AG08395 (cell line): ENCODE results near the gene OR5H1.
"Not testable (repeated sequence)": the region's sequence is repeated elsewhere in the genome, so short reads cannot be mapped to it uniquely, and the experiment has no call there.

ENCODE experiments used
- DNase-seq: peaks from one replicate; pipeline ENCODE4 v3.0.0; 2012; ENCODE audit warnings: mixed read lengths, low spot score

OR5H1 gene

DNA sequence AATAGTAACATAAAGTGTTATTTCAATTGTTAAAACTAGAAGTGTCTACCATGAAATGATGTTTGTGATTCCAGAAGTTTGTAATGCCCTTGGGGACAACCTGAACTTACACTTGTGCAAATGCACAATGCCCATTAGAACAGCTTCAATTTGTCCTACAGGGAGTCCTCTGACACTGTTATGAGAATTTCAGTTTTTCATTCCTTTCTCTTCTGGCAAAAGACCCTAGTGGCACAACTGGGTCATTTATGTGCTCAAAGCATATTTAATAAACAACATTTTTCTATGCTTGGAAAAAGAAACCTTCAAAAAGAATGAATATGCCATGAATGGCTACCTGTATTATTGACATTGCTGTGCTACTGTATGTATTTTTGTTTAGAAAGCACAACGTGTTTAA lies at the start of gene OR5H1:
Gene OR5H1, plus strand, starts transcription at position 301 of the 400 bp plus-strand sequence. CDS start 1,977 bp downstream, outside the sequence.
- DNase-seq = no peak

DNA sequence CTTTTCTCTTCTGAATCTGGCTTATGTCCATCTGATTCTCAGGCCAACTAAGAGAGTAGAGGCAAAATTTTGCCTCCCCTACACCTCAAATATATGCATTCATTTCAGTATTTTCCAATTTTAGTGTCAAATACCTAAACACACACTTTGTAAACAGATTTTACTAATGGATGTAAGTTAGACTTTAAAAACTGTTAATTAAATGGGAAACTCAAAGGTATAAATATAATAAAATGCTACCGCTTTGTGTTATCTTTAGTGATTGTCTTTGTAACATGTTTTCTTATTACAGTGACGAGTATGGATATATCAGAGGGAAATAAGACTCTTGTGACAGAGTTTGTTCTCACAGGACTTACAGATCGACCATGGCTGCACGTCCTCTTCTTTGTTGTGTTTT lies 43.6 kb upstream of the OR5H1 start, which contains the start of gene OR5AC2:
Gene OR5AC2, plus strand, starts transcription at position 301 of the 400 bp plus-strand sequence. Its CDS starts 0 bp downstream, at position 301.
- no peak for DNase-seq

DNA sequence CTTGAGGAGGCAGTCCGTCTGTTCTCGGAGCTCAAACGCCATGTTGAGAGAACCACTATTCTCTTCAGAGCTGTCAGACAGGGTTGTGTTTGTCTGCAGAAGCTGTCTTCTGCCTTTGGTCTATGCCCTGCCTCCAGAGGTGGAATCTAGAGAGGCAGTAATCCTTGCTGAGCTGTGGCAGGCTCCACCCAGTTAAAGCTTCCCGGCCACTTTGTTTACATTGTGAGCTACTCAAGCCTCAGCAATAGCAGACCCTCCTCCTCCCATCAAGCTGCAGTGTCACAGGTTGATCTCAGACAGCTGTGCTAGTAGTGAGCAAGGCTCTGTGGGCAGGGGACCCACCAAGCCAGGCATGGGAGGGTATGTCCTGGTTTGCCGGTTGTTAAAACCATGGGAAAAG lies 34.6 kb upstream of the OR5H1 start:
- no peak for DNase-seq

DNA sequence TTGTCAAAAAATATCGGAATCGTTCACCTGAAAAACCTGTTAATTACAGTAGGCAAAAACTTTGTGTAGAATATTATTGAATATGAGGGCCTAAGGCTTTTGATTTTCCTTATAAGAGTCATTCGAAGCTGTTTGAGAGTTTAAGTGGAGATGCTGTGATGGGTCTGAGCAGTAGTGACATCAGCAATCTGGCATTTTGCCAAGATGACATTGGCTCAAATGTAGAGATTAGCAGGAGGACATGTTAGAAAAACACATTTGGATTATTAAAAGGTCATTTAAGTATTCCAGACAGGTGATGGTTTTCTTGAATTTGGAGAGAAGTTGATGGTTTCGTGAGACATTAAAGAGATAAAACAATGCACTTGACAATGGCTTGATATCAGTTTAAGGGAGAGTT lies 30.7 kb upstream of the OR5H1 start:
- DNase-seq = no peak

DNA sequence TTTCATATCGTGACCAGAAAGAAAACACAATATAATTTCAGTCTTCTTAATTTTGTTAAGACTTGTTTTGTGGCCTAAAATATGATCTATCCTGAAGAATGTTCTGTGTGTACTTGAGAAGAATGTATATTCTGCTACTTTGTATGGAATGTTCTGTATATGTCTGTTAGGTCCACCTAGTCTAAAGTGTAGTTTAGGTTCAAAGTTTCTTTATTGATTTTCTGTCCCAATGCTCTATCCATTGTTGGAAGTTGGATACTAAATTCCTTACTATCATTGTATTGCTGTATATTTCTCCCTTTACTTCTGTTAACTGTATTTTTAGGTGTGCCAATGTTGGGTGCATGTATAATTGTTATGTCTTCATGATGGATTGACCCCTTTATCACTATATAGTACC lies 22.4 kb upstream of the OR5H1 start:
- no peak for DNase-seq

DNA sequence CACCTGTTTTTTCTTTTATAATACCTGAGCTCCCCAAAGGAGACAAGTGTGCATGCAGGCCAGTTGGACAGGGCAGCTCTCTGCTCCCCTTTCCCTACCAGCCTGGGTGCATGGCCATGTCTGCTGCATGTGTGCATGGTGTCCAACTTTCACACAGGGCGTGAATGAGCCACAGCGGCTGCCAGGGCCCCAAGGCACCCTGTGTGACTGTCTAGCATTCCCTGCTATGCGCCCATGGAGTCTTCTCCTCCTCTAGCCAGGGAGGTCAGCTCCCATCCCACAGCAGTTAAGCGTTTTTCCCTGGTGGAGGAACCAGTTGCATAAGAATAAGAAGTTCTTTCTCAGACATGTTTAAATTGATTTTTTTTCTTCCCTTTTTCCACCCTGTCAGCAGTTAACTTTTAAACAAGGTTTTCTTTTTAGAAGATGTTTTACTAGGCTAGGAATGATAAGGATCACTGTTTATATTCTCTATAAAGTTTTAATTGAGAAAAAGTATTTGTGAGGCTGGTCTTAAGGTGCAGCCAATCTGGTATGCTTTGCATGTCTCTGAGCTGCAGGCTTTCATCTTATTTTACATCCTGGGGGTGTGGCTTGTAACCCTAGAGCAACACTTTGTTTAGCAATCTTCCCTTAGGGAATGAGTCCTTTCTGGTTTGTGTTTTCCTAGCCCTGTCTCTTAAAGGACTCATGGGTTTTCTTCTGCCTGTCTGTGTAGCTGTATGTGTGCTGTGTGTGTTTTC lies 20.5 kb upstream of the OR5H1 start:
- DNase-seq = no peak

DNA sequence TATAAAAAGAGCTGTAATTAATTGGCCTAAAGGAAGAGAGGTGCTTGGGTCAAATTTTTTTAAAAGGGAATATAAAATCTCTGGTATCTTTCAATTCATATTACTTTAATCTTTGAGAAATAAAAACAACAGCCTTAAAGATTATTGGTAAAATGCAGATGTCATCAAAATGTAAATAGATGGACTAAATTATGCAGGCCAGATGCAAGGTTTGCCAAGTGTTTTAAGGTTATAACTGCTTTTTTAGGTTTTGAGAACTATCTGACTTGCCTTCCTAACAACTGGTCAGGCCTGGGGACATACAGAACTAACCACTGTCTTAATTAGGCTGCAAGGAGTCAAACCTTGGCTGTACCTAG lies 20.0 kb upstream of the OR5H1 start:
- no peak for DNase-seq

DNA sequence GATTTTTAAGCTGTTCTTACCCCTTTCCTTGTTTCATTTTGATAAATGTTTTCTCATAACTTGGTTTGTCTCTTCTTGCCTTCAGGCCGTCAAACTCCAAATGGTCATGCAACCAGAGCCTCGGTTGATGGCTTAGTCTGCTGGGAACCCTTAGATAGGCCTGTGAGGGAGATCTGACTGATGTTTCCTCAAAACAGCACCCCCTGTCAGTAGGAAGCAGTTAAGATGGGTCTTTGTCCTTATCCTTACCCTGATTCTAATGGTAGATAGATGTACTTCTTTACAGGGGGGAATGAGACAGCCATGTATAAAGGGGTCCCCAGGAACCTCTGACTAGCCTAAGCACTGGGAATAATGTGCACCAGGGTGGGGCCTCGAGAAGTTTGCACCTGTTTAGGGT lies 16.3 kb upstream of the OR5H1 start:
- DNase-seq = no peak

DNA sequence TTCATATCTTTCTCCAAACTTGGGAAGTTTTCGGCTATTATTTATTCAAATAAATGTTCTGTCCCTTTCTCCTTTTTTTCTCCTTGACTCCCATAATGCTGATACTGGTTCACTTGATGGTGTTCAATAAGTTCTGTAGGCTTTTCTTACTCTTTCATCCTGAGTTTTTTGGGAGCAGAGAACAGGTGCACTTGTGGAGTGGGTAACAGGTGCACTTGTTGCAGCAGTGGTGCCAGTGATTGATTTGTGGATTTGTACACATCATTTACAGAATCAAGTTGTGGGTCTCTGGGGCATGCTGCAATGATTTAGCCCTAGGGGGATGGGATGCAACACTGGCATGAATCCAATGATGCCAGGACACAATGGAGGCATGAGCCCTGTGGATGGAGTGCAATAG lies 14.8 kb upstream of the OR5H1 start:
- DNase-seq = no peak

DNA sequence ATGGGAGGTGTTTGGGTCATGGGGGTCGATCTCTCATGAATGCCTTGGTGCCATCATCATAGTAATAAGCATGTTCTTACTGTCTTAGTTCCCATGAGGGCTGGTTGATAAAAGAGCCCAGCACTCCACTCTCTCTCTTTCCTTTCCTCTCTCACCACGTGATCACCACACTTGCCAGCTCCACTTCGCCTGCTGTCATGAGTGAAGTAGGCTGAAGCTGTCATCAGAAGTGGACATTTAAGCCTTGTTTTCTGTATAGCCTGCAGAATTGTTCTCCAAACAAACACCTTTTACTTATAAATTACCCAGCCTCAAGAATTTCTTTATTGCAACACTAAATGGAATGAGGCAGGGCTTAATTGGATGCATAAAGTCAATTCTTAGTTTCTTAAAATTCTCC lies 6.1 kb downstream of the OR5H1 start:
- no peak for DNase-seq

DNA sequence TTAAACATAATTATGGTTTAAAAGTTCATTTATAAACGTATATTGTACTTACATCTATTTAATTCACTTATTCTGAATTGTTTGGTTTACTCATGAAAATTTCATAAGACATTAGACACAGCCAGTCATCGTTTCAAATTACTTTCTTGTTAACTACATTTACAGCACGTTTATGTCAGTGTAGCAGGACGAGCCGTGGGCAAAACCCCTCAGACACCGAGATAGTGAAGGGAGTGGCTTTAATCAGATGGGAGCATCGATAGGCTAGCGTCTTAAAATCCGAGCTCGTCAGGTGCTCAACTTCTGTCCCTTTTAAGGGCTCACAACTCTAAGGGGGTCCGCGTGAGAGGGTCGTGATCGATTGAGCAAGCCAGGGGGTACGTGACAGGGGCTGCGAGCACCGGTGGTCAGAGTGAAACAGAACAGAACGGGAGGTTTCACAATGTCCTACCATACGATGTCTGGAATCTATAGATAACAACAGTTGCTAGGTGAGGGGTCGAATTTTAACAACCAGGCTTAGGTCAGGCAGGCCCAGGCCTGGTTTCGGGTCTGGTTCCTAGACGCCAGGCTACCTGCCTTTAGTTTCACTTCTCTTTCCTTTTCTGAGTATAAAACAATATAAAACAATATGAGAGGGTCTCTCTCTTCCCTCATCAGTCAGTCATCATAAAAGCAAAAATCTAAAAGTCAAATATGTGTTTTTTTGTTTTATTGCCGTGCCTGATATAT lies 7.5 kb downstream of the OR5H1 start:
- DNase-seq = not testable (repeated sequence)

DNA sequence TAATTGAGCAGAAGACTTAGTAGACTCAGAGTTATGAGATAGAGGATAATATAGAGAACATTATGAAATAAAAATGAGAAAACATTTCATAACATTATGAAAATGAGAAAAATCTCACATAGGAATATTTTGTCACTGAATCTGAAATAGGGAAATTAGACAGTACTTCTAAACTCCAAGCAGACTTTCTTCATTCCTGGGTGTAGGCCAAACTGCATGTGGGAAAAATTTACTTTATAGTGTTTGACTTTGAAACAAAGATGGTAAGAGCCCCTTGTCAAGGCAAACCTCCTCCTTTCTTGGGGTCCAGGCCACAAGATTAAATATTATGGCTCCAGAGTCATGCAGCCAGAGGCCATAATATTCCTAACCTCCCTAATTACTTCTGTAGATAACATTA lies 10.0 kb downstream of the OR5H1 start:
- DNase-seq = no peak

DNA sequence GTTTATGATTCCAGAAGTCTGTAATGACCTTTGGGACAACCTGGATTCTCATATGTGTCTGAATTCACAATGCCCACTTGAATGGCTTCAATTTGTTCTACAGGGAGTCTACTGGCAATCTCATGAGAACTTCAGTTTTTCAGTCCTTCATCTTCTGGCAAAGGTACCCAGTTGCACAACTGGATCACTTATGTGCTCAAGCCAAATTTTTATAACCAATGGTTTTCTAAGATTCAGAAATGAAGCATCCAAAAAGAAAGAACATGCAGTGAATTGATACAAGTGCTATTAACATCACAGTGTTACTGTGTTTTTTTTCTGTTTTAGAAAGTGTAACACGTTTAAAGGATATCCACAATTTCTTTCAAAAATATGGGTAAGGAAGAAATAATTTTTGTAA lies 16.7 kb downstream of the OR5H1 start, which contains the start of gene OR5H14:
Gene OR5H14, plus strand, starts transcription at position 301 of the 400 bp plus-strand sequence. CDS start 1,907 bp downstream, outside the sequence.
- DNase-seq = no peak

DNA sequence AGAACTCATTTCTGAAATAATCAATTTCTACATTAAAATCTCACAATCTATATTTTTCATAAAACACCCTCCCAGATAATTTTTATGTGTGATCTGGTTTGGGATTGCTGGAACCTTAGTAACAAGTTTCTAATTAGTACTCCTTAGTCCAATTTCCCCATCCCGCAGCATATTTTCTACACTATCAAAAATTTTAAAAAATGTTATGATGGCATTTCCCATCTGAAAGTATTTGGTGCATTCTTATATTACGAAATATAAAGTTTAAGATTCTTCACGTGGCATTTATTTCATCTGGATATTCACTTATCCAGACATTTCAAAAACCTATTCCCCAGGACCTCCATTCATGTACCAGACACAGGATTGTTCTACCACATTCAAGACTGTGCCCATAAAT lies 18.2 kb downstream of the OR5H1 start:
- no peak for DNase-seq

DNA sequence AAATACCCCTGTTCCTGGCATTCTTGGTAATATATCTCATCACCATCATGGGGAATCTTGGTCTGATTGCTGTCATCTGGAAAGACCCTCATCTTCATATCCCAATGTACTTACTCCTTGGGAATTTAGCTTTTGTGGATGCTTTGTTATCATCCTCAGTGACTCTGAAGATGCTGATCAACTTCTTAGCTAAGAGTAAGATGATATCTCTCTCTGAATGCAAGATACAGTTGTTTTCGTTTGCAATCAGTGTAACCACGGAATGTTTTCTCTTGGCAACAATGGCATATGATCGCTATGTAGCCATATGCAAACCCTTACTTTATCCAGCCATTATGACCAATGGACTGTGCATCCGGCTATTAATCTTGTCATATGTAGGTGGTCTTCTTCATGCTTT lies 18.9 kb downstream of the OR5H1 start:
- DNase-seq = not testable (repeated sequence)

DNA sequence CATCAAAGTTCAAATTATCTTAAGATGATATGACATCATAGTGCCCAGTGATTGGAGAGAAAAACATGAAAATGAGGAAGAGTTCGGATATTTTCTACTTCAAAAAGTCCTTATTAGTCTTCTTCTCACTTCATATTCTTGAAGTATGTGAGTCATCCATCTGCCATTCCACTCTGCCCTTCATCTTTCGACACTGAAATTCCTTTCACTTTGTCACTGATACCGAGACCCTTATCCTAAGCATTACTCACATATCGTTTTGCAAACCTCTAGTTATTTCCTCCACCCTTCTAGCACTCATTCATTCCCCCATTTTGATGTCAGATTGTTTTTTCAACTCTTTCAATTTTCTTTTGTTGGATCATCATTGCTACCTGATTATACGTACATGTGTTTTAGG lies 20.7 kb downstream of the OR5H1 start:
- DNase-seq = no peak

DNA sequence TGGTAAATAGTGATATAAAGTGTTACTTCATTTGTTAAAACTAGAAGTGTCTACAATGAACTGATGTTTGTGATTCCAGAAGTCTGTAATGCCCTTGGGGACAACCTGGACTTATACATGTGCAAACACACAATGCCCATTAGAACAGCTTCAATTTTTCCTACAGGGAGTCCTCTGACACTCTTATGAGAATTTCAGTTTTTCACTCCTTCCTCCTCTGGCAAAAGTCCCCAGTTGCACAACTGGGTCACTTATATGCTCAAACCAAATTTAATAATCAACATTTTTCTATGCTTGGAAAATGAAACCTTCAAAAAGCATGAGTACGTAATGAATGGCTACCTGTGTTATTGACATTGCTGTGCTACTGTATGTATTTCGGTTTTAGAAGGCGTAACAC lies 35.9 kb downstream of the OR5H1 start, which contains the start of gene OR5H15:
Gene OR5H15, plus strand, starts transcription at position 301 of the 400 bp plus-strand sequence. CDS start 2,004 bp downstream, outside the sequence.
- no peak for DNase-seq

DNA sequence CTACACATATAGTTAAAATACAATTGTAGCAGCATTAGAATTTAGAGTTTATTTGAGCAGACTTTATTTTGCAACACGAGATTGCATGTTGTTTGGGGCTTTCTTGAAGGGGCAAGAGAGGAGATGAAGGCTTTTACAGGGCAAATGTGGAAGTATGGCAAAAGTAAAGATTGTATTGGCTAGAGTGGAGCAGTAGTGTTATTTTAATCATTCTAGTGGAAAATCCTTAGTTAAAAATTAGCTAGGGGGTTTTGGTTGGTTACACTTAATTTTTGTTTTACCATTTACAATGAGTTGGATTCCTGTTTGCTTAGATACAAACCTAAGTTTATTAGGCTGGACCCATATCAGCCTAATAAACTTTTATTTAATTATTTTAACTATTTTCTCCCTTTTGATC lies 40.5 kb downstream of the OR5H1 start:
- DNase-seq = no peak

DNA sequence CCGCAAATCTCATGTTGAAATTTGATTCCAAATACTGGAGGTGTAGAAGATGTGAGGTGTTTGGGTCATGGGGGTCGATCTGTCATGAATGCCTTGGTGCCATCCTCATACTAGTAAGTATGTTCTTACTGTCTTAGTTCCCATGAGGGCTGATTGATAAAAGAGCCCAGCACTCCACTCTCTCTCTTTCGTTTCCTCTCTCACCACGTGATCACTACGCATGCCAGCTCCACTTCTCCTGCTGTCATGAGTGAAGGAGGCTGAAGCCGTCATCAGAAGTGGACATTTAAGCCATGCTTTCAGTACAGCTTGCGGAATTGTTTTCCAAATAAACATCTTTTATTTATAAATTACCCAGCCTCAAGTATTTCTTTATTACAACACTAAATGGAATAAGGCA lies 42.1 kb downstream of the OR5H1 start:
- DNase-seq = no peak

DNA sequence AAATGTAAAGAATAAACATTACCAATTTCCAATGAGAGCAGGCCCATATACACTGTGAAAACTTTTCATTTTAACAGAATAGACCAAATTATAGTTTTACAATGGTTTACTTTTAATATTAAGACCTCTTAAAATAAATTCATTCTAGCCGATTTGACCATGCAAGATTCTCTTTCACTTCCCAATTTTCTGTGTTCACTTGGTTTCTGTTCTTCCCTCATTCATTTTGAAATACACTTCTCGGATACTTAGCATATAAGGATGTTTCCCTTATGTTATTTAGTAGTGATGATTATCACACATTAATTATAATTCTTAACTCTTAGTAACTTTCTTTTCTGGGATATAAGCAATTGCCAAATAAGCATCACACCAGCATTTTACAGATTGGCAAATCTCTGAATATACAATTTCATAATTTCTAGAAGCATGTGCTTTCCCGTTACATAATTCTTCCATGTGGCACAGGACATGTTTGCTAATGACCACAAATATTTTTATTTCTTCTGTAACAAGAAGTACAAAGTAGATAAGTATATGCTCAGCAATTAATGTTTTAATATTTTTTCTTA lies 49.9 kb downstream of the OR5H1 start:
- DNase-seq = no peak

DNA sequence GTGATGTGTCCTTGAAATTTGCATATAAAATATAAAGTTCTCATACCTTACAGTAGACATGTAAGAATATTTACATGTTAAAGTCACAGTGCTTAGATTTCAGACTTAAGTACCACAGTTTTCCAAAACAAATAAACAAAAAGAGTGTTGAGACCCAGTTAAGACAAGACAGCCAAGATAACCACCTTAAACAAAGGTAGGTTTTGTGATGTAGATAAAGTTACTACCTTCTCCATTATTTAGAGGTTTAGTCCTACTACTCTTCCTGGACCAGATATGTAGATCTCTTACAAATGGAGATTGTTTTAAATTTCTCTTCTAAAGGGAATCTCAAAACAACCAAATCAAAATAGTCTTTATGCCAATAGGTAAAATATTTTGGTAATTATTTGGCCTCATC lies 51.7 kb downstream of the OR5H1 start:
- DNase-seq = no peak

DNA sequence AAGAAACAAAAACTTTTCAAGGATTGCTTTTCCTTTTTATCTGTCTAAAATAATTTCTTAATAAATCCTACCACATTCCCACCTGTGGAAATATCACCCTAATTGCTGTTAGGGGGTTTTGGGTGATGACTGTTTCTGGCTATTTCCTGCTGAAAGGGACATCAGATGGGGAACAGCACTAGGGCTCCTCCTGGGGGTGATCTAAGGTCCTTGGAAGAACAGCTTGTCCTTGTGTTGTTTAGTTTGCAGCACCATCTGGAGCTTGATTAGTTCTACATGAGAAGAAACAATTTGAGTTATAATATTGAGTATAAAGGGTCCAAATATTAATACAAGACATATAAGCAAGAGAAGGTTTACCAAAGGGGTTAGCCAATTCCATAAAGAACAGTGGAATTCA lies 54.7 kb downstream of the OR5H1 start:
- DNase-seq = no peak
